ENCODE data around the gene UNC13B. TPM values are rescaled to one million over a fixed set of nuclear protein-coding genes. Genes with fewer than 3 reads are reported as not detected.

The UNC13B gene
- total and polyA plus RNA-seq, 2 donors (not counting 1 experiment from before 2014, with no cell fraction given): 0.19 to 0.25 TPM

DNA sequence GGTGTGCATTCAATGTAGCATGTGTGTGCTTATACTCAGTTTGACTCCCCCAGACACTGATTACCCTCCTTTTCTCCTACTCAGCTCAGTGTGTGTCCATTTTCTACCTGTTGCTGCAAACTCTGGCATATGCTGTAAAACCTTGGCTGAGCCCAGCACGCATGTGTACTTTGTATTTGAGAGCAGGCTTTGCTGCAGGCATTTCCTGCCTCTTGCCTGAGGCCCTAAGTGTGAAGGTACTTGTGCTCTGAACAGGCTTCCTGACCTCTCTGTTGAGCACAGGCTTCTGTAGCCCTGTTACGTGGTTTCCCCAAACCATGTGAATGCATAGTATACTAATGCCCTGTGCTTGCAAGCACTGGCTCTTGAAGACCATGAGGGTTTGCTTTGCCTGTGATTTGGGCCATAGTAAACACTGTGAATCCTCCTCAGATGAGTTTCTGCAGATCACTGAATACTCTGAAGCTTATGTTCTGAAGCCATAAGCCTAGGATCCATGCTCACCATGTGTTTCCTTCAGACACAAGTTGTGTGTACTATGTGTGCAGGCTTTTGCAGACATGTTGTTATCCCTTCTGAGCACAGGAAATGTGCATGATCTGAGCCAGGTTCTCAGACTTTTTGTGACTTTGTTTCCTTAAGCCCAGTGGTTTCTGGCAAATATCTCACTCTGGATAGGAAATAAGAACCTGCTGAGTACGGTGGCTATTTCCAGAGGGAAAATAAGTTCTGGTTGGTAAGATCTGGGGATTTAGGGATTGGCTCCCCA is 203.2 kb downstream of the UNC13B start:
- peaks cover 0 to 7% (median 1%) of the 10 kb centered on the region in 4 experiments for H3K27me3 ChIP-seq (replicated peaks in 1 of 4; ENCODE audit: control extremely low read depth in 1 of 4, control insufficient read depth in 3 of 4, insufficient read depth in 4 of 4, low read length in 3 of 4)
- POLR2A ChIA-PET: no interaction called here
- no peak overlapping the region for H3K9ac ChIP-seq (ENCODE audit: low read length)
- H4K20me1 ChIP-seq (ENCODE audit: control insufficient read depth, insufficient read depth, low read length, poor library complexity, severe bottlenecking): no peaks in the 10 kb centered on the region
- no peaks in the 10 kb centered on the region for H3K4me1 Mint-ChIP-seq
- intact Hi-C loops (cut with micrococcal nuclease): no loop called here
- H3K36me3 ChIP-seq (replicated peaks in 1 of 2; ENCODE audit: control extremely low read depth in 1 of 2, control insufficient read depth in 1 of 2, extremely low read depth in 1 of 2, insufficient read depth in 2 of 2, low read length in 1 of 2): no peaks in the 10 kb centered on the region
- H2AFZ ChIP-seq (ENCODE audit: insufficient read depth, low read depth, low read length, poor library complexity, severe bottlenecking): no peak overlapping the region
- CTCF ChIA-PET: interaction anchor here (0.8 kb wide), 1 partner anchor 11 kb away, joined by 3 read pairs; no protein-coding TSS in a partner anchor
- H3K4me2 ChIP-seq (replicated peaks; ENCODE audit: low read depth, low read length, poor library complexity, severe bottlenecking): no peak overlapping the region
- DNase-seq (no peak), ATAC-seq (ENCODE audit: low read depth) (no peak)
- TF ChIP-seq EZH2 (IDR thresholded peaks at IDR 0.05; ENCODE audit: borderline replicate concordance, insufficient read depth, low read depth, low read length, poor library complexity, severe bottlenecking): no peak
- no peak for TF ChIP-seq CTCF (IDR thresholded peaks at IDR 0.05)
- no peaks in the 10 kb centered on the region for H3K4me1 ChIP-seq (ENCODE audit: control insufficient read depth in 2 of 2, insufficient read depth in 2 of 2, low read length in 2 of 2)
- no peak overlapping the region for H3K4me3 Mint-ChIP-seq
- H3K79me2 ChIP-seq (ENCODE audit: control insufficient read depth, insufficient read depth, low read length): no peaks in the 10 kb centered on the region
- 87% methylated on average over 2 of the region's 3 CpGs for WGBS (ENCODE audit: insufficient coverage)
- H3K9me3 ChIP-seq (ENCODE audit: control extremely low read depth in 1 of 3, control insufficient read depth in 2 of 3, insufficient read depth in 1 of 3, low read length in 2 of 3): no peaks in the 10 kb centered on the region
- no peak overlapping the region for H3K27ac ChIP-seq (ENCODE audit: low read length in 2 of 2)
- H3K9me3 Mint-ChIP-seq (ENCODE audit: insufficient read depth): no peaks in the 10 kb centered on the region
- H3K27ac Mint-ChIP-seq: no peak overlapping the region
- no peak overlapping the region for H3K4me3 ChIP-seq (ENCODE audit: control extremely low read depth in 1 of 5, extremely low read depth in 1 of 5, insufficient read depth in 1 of 5, low read depth in 2 of 5, low read length in 4 of 5)
- peaks cover 5% of the 10 kb centered on the region for H3K27me3 Mint-ChIP-seq

DNA sequence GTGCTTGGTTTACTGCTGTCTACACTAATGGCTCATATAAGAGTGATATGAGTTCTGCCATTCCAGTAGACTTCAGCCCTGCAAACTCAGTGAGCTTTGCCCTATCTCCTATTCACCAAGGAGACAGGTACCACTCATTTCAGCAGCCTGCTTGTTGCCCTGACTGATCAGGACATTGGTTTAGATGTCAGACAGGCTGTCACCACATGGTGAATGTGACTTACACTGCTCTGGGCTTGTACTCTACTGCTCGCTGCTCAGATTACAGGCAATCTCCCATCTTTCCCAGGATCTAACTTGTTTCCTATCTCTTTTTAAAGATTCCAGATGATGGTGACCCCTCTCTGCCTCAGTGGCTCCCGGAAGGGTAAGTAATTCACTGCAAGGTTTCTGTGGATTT is 204.8 kb downstream of the UNC13B start:
- intact Hi-C loops (cut with micrococcal nuclease): no loop called here

More for the DNA sequence above, 204.8 kb downstream of the UNC13B start:
- no peak for DNase-seq
- 87% methylated on average over 2 of the region's 2 CpGs for WGBS (ENCODE audit: insufficient coverage)
- H2AFZ ChIP-seq (ENCODE audit: insufficient read depth, low read depth, low read length, poor library complexity, severe bottlenecking): no peak overlapping the region
- no peaks in the 10 kb centered on the region for H4K20me1 ChIP-seq (ENCODE audit: control insufficient read depth, insufficient read depth, low read length, poor library complexity, severe bottlenecking)
- peaks cover 0 to 7% (median 1%) of the 10 kb centered on the region in 4 experiments for H3K27me3 ChIP-seq (replicated peaks in 1 of 4; ENCODE audit: control extremely low read depth in 1 of 4, control insufficient read depth in 3 of 4, insufficient read depth in 4 of 4, low read length in 3 of 4)
- no peak for ATAC-seq (ENCODE audit: low read depth)
- H3K4me1 ChIP-seq (ENCODE audit: control insufficient read depth in 2 of 2, insufficient read depth in 2 of 2, low read length in 2 of 2): no peaks in the 10 kb centered on the region
- no peaks in the 10 kb centered on the region for H3K79me2 ChIP-seq (ENCODE audit: control insufficient read depth, insufficient read depth, low read length)
- H3K4me1 Mint-ChIP-seq: no peaks in the 10 kb centered on the region
- H3K36me3 ChIP-seq (replicated peaks in 1 of 2; ENCODE audit: control extremely low read depth in 1 of 2, control insufficient read depth in 1 of 2, extremely low read depth in 1 of 2, insufficient read depth in 2 of 2, low read length in 1 of 2): no peaks in the 10 kb centered on the region
- no peak overlapping the region for H3K27ac ChIP-seq (ENCODE audit: low read length in 2 of 2)
- H3K9ac ChIP-seq (ENCODE audit: low read length): no peak overlapping the region
- ChIA-PET CTCF (no interaction called here), POLR2A (no interaction called here)
- no peak overlapping the region for H3K27ac Mint-ChIP-seq
- H3K9me3 Mint-ChIP-seq (ENCODE audit: insufficient read depth): no peaks in the 10 kb centered on the region
- H3K4me3 Mint-ChIP-seq: no peak overlapping the region
- no peak overlapping the region for H3K4me2 ChIP-seq (replicated peaks; ENCODE audit: low read depth, low read length, poor library complexity, severe bottlenecking)
- peaks cover 14% of the 10 kb centered on the region for H3K27me3 Mint-ChIP-seq
- no peak overlapping the region for H3K4me3 ChIP-seq (ENCODE audit: control extremely low read depth in 1 of 5, extremely low read depth in 1 of 5, insufficient read depth in 1 of 5, low read depth in 2 of 5, low read length in 4 of 5)
- no peak for TF ChIP-seq CTCF (IDR thresholded peaks at IDR 0.05)
- TF ChIP-seq EZH2 (IDR thresholded peaks at IDR 0.05; ENCODE audit: borderline replicate concordance, insufficient read depth, low read depth, low read length, poor library complexity, severe bottlenecking): no peak
- H3K9me3 ChIP-seq (ENCODE audit: control extremely low read depth in 1 of 3, control insufficient read depth in 2 of 3, insufficient read depth in 1 of 3, low read length in 2 of 3): no peaks in the 10 kb centered on the region

All from B cell (primary cell).